ENCODE measurements around the gene ZNRD2. TPM values are rescaled to one million over a fixed set of nuclear protein-coding genes. Genes with fewer than 3 reads are reported as not detected.

ZNRD2 gene
- total and polyA plus RNA-seq, 2 donors from 2014 or later: 32.0 to 60.4 TPM

DNA sequence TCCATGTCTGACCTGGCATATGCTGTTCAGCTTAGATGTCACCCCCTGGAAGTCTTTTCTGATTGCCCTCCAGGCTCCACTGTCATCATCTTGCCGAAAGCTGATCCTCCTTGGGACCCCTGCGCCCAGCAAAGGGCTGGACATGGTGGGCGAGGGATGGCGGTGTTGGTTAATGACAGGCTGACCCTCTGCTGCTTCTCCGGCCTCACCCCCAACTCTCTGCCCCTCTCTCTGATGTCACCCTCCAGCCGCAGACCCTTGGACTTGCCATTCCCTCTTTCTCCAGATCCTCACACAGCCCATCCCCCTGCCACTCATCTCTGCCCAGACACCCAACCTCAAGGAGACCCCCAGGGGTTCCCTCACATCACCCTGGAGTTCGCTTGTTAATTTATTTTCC is 7.9 kb downstream of the ZNRD2 start:
- no peak overlapping the region for H3K9ac ChIP-seq (ENCODE audit: low read length in 3 of 3)
- H3K27ac ChIP-seq (ENCODE audit: low read depth in 2 of 2, low read length in 2 of 2): peak overlapping the region in 1 of 2 donors; percentile 59
- no peak overlapping the region for H3K4me3 ChIP-seq (ENCODE audit: low read length in 3 of 3)
- intact Hi-C loops (cut with DNase I): no loop called here
- TF ChIP-seq, protein P1, sequence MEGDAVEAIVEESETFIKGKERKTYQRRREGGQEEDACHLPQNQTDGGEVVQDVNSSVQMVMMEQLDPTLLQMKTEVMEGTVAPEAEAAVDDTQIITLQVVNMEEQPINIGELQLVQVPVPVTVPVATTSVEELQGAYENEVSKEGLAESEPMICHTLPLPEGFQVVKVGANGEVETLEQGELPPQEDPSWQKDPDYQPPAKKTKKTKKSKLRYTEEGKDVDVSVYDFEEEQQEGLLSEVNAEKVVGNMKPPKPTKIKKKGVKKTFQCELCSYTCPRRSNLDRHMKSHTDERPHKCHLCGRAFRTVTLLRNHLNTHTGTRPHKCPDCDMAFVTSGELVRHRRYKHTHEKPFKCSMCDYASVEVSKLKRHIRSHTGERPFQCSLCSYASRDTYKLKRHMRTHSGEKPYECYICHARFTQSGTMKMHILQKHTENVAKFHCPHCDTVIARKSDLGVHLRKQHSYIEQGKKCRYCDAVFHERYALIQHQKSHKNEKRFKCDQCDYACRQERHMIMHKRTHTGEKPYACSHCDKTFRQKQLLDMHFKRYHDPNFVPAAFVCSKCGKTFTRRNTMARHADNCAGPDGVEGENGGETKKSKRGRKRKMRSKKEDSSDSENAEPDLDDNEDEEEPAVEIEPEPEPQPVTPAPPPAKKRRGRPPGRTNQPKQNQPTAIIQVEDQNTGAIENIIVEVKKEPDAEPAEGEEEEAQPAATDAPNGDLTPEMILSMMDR (IDR thresholded peaks at IDR 0.05; ENCODE audit: borderline replicate concordance, extremely low read depth, insufficient read depth): no peak
- FAIRE-seq (no peak), DNase-seq (no peak)
- no peaks in the 10 kb centered on the region for H3K27me3 ChIP-seq (ENCODE audit: control insufficient read depth, insufficient read depth, low read length)
- H3K36me3 ChIP-seq (ENCODE audit: control insufficient read depth in 2 of 3, insufficient read depth in 3 of 3, low read length in 3 of 3): peaks cover 0 to 5% (median 0%) of the 10 kb centered on the region in 3 donors
- H3K4me1 ChIP-seq (ENCODE audit: control insufficient read depth in 2 of 3, insufficient read depth in 2 of 3, low read depth in 1 of 3, low read length in 3 of 3): peaks cover 0 to 31% (median 6%) of the 10 kb centered on the region in 3 donors
- no peaks in the 10 kb centered on the region for H3K9me3 ChIP-seq (ENCODE audit: control insufficient read depth in 2 of 3, insufficient read depth in 1 of 3, low read length in 3 of 3)

DNA sequence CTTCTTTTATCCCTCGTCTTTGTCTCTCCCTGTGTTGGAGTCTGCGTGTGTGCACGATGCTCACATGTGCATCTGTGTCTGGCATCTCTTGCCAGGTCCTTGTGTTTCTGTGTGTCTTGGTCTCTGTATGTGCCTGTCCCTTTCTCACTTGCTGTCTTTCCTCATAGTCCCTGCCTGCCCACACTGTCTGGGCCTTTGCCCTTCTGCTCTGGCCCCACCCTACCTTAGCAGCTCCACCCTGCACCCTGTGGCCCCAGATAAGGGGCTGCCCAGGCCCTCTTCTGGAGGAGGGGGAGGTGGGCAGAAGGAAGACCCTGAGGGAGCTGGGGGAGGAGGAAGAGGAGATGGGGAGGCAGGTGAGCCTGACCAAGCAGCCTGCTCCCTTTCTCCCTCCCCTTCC is 8.4 kb downstream of the ZNRD2 start:
- H3K36me3 ChIP-seq (ENCODE audit: control insufficient read depth in 2 of 3, insufficient read depth in 3 of 3, low read length in 3 of 3): peaks cover 0 to 5% (median 0%) of the 10 kb centered on the region in 3 donors
- no peak overlapping the region for H3K9ac ChIP-seq (ENCODE audit: low read length in 3 of 3)
- H3K27me3 ChIP-seq (ENCODE audit: control insufficient read depth, insufficient read depth, low read length): no peaks in the 10 kb centered on the region
- TF ChIP-seq, protein P1 (IDR thresholded peaks at IDR 0.05; ENCODE audit: borderline replicate concordance, extremely low read depth, insufficient read depth): no peak
- peaks cover 0 to 26% (median 6%) of the 10 kb centered on the region in 3 donors for H3K4me1 ChIP-seq (ENCODE audit: control insufficient read depth in 2 of 3, insufficient read depth in 2 of 3, low read depth in 1 of 3, low read length in 3 of 3)
- intact Hi-C loops (cut with DNase I): no loop called here
- DNase-seq (no peak), FAIRE-seq (no peak)
- no peak overlapping the region for H3K4me3 ChIP-seq (ENCODE audit: low read length in 3 of 3)
- no peak overlapping the region for H3K27ac ChIP-seq (ENCODE audit: low read depth in 2 of 2, low read length in 2 of 2)
- no peaks in the 10 kb centered on the region for H3K9me3 ChIP-seq (ENCODE audit: control insufficient read depth in 2 of 3, insufficient read depth in 1 of 3, low read length in 3 of 3)

DNA sequence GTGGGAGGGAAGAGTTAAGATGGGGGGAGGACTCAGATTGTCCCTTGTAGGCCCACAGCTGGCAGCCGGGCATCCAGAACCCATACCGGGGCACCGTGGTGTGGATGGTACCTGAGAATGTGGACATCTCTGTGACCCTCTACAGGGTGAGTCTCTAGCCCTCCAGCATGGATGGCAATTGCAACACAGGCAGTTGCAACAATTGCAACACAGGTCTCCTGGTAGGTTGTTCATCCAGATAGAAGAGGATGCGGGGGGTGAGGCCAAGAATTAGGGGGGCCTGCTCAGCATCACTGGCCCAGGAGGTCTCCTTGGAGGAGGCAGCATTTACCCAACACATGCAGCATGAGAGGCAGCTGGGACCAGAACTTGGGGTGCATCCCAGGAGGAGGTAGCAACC is 9.0 kb downstream of the ZNRD2 start:
- Histone ChIP-seq H3K9me3 (ENCODE audit: control insufficient read depth in 2 of 3, insufficient read depth in 1 of 3, low read length in 3 of 3) (no peaks in the 10 kb centered on the region), H3K27ac (ENCODE audit: low read depth in 2 of 2, low read length in 2 of 2) (no peak overlapping the region), H3K4me1 (ENCODE audit: control insufficient read depth in 2 of 3, insufficient read depth in 2 of 3, low read depth in 1 of 3, low read length in 3 of 3) (peaks cover 0 to 24% (median 6%) of the 10 kb centered on the region in 3 donors), H3K36me3 (ENCODE audit: control insufficient read depth in 2 of 3, insufficient read depth in 3 of 3, low read length in 3 of 3) (peaks cover 0 to 5% (median 0%) of the 10 kb centered on the region in 3 donors), H3K27me3 (ENCODE audit: control insufficient read depth, insufficient read depth, low read length) (no peaks in the 10 kb centered on the region), H3K4me3 (ENCODE audit: low read length in 3 of 3) (no peak overlapping the region), H3K9ac (ENCODE audit: low read length in 3 of 3) (no peak overlapping the region)
- TF ChIP-seq, protein P1 (IDR thresholded peaks at IDR 0.05; ENCODE audit: borderline replicate concordance, extremely low read depth, insufficient read depth): no peak
- FAIRE-seq (no peak), DNase-seq (no peak)
- intact Hi-C loops (cut with DNase I): no loop called here
